ENCODE data around the gene ASIC3. TPM values are rescaled to one million over a fixed set of nuclear protein-coding genes. Genes with fewer than 3 reads are reported as not detected.
"Not testable (repeated sequence)": the region's sequence is repeated elsewhere in the genome, so short reads cannot be mapped to it uniquely, and the experiment has no call there.

The ASIC3 gene
- total RNA-seq, 1 donor from 2014 or later = 2.2 TPM

GRCh38 chr7:151032936-151033863 is 15.1 kb upstream of the ASIC3 start:
- ATAC-seq = no peak

DNA sequence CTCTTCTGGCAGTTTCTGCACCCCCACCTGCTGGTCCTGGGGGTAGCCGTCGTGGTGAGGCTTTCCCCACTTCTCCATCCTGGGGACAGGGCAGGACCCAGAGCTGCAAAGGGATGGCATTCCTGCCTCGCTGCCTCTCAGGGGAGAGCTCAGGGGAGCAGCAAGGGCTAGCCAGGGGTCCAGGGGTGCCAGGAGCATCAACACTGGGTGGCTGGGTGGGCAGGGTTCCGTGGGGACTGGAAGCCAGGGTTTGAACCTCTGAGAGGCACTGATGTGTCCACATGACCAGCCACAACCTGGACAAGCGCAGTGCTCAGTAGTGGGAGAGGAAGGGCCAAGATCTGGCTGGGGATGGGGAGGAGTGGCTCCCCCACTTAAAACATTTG is 14.5 kb upstream of the ASIC3 start:
- ATAC-seq (no peak), DNase-seq (ENCODE audit: low spot score) (no peak)

More at GRCh38 chr7:151032936-151033863, 15.1 kb upstream of the ASIC3 start:
- no peak for DNase-seq (ENCODE audit: low spot score)

- no peak for DNase-seq (ENCODE audit: low spot score)
- ATAC-seq = no peak
These were observed 13.9 kb upstream of the ASIC3 start for GRCh38 chr7:151034312-151035025.

DNA sequence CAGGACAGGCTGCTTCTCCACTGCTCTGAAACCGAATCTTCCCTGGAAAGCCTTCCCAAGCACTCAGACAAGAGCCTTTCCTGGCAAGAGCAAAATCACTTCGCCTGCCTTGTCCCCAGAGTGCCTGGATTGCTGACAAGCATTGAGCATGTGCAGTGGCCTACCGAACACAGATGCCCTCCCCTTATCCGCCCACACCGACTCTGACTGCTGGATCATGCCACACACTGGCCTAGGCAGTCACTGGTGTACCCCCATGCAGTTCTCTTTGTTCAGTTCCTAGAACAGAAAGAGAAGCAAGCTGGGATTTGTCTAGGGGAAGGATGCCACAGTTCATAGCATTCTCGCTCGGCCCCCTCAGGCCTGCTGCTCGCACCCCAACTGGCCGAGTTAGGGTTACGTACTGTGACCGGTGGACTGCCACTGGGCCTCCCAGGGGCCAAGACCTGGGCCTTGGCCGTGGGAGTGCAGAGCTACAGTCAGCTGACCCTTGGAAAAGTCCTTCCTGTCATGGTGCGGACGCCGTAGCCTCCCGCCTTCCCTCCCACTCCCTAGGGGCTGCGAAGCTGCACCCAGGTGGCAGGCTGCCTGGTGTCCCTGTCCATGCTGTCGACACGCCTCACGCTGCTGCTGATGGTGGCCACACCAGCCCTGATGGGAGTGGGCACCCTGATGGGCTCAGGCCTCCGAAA is 13.2 kb upstream of the ASIC3 start:
- ATAC-seq (no peak), DNase-seq (ENCODE audit: low spot score) (no peak)

DNA sequence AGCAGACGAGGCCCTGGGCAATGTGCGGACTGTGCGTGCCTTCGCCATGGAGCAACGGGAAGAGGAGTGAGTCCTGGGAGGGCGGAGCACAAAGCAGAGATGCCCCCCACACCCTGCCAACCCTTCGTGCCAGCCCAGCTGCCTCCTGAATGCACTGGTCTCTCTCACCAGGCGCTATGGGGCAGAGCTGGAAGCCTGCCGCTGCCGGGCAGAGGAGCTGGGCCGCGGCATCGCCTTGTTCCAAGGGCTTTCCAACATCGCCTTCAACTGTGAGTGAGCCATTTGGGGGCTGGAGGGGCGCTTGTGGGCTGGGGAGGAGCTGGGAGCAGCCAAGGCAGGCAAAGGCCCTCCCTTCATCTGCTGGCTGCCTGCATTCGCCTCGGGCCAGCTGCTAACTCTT is 12.4 kb upstream of the ASIC3 start:
- ATAC-seq (no peak), DNase-seq (ENCODE audit: low spot score) (no peak)

DNA sequence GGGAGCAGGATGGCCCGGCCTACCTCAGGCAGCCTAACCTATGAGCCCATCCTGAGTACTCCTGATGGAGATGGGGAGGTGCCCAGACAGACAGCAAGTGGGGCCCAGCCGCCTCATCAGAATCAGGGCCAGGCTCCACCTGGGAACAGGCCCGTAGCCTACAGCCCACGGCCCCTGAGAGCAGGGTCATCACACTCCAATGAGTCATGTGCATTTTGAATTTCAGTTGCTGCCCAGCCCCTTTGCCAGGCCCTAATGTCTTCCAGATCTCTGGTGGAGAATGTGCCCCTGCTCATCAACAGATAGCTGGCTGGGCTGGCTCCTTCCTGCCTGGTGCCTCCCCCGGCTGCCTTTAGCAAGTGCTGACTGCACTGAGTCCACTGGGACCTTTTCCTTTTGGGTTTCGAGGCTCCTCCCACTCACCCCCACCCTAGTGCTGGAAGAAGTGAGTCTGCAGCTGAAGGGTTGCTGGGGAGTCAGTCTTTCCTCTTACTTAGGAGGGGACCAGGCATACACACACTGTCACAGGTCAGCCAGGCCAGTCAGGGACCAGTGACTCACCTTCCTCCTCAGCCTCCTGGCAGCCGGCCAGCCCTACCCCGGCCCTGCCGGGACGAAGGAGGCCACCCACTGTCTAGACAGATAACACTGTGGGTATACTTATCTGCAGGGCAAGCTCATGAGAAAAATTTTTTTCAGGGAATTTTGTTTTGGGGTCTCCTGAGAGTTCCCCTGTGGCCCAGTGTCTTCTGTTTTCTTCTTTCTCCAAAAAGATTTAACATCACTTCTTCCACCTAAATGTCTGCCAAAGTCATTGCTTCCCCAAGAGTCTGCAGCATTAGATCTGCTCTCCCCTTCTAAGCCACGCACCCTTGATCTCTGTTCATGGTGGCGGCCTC is 9.1 kb upstream of the ASIC3 start:
- ATAC-seq = peak; percentile 56

GRCh38 chr7:151039850-151040548 is 8.3 kb upstream of the ASIC3 start:
- ATAC-seq = peak; percentile 19
- DNase-seq (ENCODE audit: low spot score) = no peak

More for the DNA sequence above, 9.1 kb upstream of the ASIC3 start:
- no peak for DNase-seq (ENCODE audit: low spot score)

- no peak for ATAC-seq
- no peak for DNase-seq (ENCODE audit: low spot score)
These were observed 7.5 kb upstream of the ASIC3 start for GRCh38 chr7:151040616-151041375.

- not testable (repeated sequence) for ATAC-seq; DNase-seq (ENCODE audit: low spot score)
These were observed 4.9 kb upstream of the ASIC3 start for GRCh38 chr7:151043449-151043848.

- DNase-seq (ENCODE audit: low spot score) = no peak
- ATAC-seq = no peak
These were observed 4.4 kb upstream of the ASIC3 start for GRCh38 chr7:151043959-151044358.

DNA sequence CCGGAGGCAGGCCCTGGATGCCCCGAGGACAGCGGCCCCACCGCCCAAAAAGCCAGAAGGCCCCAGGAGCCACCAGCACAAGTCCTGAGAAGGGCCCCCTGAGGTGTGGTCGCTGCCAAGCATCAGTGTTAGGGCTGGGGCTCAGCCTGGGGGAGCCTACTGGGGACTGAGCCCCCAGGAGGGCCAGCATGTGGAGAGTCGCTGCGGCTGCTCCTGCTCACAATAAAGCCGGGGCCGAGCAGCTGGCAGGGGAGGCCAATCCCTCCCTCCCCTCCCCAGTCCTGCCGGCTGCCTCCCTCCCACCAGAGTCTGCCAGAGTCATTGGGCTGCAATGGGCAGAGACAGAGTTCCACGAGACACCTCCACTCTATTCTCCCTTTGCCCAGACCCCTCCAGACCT is 3.1 kb upstream of the ASIC3 start:
- ATAC-seq (no peak), DNase-seq (ENCODE audit: low spot score) (no peak)

GRCh38 chr7:151045967-151046366 is 2.4 kb upstream of the ASIC3 start:
- no peak for ATAC-seq
- DNase-seq (ENCODE audit: low spot score) = no peak

GRCh38 chr7:151046603-151047573 is 1.4 kb upstream of the ASIC3 start:
- no peak for ATAC-seq
- no peak for DNase-seq (ENCODE audit: low spot score)

DNA sequence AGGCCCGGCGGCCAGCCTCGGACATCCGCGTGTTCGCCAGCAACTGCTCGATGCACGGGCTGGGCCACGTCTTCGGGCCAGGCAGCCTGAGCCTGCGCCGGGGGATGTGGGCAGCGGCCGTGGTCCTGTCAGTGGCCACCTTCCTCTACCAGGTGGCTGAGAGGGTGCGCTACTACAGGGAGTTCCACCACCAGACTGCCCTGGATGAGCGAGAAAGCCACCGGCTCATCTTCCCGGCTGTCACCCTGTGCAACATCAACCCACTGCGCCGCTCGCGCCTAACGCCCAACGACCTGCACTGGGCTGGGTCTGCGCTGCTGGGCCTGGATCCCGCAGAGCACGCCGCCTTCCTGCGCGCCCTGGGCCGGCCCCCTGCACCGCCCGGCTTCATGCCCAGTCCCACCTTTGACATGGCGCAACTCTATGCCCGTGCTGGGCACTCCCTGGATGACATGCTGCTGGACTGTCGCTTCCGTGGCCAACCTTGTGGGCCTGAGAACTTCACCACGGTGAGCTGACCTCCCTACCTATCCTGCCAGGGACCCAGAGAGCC is 656 bp downstream of the ASIC3 start:
- no peak for ATAC-seq

DNA sequence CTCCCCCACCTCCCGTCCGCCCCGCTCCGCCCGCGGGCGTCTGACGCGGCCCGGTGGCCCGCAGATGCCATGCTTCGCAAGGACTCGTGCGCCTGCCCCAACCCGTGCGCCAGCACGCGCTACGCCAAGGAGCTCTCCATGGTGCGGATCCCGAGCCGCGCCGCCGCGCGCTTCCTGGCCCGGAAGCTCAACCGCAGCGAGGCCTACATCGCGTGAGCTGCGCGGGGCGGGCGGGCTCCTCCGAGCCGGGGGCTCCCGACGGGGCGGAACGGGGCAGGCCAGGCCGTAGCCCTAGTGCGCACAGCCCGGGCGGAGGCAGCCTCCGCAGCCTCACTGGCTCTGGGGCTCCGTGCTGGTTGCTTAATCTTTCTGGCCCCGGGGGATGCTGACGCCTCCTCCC is 2.8 kb downstream of the ASIC3 start:
- no peak for DNase-seq (ENCODE audit: low spot score)
- peak; percentile 72 for ATAC-seq

More for the DNA sequence above, 656 bp downstream of the ASIC3 start:
- no peak for DNase-seq (ENCODE audit: low spot score)

DNA sequence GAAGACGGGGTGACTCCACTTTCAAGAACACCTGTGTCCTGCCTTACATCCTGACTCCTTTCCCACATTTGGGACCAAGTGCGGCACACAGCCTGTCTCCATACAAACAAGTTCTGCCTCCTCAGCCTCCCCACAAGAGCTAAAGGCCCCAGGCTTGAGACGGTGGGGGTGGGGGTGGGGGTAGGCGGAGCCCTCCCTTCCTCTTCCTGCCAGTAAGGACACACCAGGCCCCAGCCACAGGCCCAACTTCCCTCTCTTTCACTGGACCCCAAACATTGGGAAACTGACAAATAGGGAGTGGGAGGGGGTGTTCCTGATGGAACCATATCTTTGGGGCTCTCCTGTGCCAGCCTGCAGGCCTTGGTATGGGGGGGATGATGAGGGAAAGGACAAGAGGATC is 4.8 kb downstream of the ASIC3 start:
- DNase-seq (ENCODE audit: low spot score) (no peak), ATAC-seq (no peak)

- DNase-seq (ENCODE audit: low spot score) = no peak
- ATAC-seq = no peak
These were observed 5.4 kb downstream of the ASIC3 start for GRCh38 chr7:151053751-151054150.

- DNase-seq (ENCODE audit: low spot score) (no peak), ATAC-seq (no peak)
These were observed 7.9 kb downstream of the ASIC3 start for GRCh38 chr7:151056283-151056665.

Measured in left lobe of liver (tissue), 2 donors.